Islet of Langerhans (tissue), 1 donor: ENCODE data around the gene LDLRAD4.

Experiments
- FAIRE-seq: peaks from one replicate; lab custom pipeline; 2011; peaks lifted over from hg19 to GRCh38; lab: Jason Lieb, UNC

Gene LDLRAD4

DNA sequence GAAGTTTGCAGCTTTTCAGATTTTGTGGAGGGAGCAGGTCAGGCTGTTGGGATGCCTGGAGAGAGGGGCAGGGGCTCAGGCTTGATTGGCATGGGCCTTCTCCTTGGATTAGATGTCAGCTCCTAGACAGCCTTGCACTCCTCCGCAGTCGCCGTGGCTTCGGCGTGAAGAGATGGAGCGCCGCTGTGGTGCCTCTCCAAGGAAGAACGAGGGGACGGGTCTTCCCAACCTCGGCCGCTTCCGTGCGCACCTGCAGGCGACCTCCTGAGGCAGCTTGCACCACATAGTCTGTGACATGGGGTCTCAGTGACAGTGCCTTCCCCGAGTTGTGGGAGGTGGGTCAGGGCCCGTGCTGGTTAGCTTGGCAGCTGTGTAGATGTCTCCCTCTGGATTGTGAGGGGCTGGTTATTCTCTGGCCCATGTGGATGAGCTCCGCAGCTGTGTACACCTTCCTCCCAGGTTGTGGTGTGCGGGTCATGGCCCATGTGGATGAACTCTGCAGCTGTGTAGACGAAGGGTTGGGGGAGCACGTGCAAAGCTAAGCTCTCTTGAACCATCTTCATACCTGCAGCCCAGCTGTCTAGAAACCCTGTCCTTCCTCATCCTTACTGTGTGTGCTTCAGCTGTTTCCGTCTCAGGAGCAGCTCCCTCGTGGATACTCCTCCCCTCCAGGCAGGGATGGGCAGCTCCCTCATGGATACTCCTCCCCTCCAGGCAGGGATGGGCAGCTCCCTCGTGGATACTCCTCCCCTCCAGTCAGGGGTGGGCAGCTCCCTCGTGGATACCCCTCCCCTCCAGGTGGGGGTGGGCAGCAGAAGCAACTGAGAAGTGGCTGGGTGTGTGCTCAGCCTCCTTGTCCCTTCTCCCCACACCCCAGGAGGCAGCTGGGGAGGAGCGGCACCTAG lies 170.3 kb downstream of the LDLRAD4 start:
- FAIRE-seq = no peak

- FAIRE-seq = no peak
Measured at GRCh38 chr18:13389491-13390131, 171.1 kb downstream of the LDLRAD4 start.

DNA sequence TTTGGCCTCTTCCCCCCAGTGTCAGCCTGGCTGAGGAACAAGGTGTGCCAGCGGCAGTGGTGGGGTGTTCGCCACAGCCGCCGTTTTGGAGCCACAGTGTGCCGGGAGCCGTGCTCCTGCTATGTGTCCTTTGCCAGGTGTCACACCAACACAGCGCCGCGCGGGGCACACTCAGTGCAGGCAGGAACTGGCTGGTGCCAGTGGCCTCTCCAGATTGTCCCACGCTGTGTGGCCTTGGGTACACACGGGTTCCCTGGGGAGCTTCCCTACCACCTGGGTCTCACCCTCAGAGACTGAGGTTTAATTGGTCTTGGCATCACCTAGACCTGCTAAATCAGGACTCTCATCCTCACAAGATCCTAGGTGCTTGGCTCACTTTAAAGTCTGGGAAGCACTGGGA lies 171.6 kb downstream of the LDLRAD4 start:
- FAIRE-seq = no peak

DNA sequence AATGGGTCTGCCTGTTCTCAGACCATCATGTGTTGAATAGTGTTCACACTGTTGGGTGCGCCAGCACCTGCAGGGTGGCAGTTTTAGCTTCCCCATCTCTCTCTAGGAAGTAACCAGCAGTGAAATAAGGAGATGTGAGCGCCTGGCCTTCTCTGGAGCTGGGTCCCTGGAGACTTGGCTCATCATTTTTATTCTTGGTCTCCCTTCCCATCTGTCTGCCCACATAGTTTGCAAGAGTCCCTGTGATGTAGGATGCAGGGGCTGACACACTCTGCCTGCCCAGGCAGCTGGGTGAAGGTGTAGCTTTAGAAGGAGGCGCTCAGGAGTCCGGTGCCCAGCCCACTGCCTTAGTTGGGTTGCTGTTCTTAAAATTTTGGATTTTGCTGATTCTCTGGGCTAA lies 172.2 kb downstream of the LDLRAD4 start:
- no peak for FAIRE-seq

DNA sequence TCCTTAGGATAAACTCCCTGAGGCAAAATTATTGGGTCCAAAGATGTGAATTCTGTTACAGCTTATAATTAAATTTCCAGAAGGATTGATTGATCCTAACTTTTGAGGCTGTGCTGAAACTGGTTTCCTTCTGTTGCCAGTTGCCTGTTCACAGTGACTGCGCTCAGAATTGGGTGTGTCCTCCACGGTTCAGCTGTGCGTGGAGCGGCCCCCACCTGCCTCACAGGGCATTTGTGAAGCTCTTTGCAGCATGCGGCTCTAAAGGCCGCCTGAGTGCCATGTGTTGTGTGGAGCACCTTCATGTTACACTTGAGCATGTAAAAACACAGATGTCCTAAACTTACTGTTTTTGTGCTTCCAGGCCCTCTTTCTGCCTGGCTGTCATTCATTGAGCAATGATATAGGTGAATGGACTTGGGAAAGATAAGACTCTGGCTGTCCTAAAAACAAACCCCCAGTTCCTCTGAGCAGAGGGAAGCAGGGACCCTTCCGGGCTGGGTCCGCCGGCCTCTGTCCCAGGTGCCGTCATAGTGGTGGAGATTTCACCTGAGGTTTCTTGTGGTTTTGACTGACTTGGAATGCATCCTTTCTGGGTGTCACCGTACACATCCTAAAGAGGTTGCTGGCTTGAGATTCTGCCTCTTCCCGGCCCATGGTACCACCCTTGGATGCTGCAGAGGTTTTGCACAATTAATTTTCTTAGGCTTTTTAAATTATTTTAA lies 173.6 kb downstream of the LDLRAD4 start:
- no peak for FAIRE-seq

GRCh38 chr18:13392899-13393298 lies 174.3 kb downstream of the LDLRAD4 start:
- FAIRE-seq = no peak

DNA sequence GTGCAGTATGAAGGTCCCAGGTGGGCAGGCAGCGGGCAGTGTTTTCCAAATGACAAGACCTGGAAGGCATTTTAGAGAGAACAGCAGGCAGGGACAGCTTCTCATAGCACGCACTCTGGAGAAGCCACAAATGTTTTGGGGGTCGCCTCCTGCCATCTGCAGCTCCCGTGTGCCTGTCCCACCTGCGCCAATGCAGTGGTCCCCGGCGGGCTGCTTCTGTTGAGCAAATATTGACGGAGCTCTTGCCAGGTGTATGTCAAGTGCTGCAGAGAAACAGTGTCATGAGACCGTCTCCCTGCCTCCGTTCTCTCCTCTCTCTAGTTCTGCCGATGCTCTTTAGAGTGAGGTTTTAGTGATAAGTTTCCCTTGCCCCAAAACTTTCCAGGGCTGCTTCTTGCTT lies 174.8 kb downstream of the LDLRAD4 start:
- FAIRE-seq = peak; percentile 53

DNA sequence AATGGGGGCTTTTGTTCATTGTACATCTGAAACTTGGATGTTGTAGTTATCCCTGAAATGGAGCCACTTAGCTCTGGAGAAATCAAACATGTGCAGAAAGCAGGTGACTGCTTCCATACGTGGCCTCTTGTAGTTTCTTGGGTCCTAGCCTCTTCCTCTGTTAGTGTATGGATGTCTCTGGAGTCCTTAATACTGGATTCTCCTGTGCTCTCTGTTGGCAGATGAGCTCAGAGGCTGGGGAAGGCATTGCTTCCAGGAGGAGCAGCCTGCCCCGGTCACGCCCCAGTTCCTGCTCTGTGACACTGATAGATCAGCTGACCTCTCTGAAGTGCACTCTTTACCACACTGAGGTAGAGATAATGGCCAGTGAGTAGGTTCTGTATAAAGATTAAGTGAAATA lies 176.2 kb downstream of the LDLRAD4 start:
- no peak for FAIRE-seq

- FAIRE-seq = no peak
Measured at GRCh38 chr18:13395577-13395976, 177.0 kb downstream of the LDLRAD4 start.

- FAIRE-seq = no peak
Measured at GRCh38 chr18:13397504-13398163, 179.1 kb downstream of the LDLRAD4 start.

DNA sequence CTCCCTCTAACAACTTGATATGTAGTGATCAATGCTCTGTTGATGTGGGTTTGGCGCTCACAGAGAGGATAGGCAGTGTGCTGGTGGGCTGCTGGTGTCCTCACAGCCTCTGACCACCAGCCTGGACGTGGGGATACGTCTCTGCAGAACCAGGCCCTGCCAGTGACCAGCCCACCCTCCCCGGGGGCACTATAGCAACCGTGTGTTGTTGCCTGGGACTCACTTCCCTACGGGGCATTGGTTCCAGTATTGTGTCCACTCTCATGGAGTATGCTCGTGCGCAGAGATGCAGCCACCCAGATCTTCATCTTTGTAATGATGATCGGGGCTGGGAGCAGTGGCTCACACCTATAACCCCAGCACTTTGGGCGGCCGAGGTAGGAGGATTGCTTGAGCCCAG lies 180.1 kb downstream of the LDLRAD4 start:
- no peak for FAIRE-seq

DNA sequence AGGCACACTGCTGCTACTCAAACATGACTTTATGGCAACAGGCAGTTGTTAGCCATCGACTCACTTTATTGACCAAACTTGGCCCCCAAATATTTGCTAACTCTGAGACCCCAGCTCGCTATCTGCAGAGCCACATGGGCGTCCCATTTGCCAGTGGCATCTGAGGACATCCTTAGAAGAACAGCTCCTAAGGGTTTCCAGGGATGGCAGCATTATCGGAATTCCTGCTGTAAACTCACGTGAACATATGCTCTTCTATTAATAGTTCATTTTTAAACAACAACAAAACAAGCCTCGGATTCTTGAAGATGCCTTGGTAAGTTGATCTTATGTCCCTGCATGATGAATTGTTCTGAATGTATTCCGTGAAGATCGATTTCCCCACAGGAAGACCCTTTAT lies 181.0 kb downstream of the LDLRAD4 start:
- FAIRE-seq = no peak

- no peak for FAIRE-seq
Measured at GRCh38 chr18:13400636-13401315, 182.2 kb downstream of the LDLRAD4 start.

DNA sequence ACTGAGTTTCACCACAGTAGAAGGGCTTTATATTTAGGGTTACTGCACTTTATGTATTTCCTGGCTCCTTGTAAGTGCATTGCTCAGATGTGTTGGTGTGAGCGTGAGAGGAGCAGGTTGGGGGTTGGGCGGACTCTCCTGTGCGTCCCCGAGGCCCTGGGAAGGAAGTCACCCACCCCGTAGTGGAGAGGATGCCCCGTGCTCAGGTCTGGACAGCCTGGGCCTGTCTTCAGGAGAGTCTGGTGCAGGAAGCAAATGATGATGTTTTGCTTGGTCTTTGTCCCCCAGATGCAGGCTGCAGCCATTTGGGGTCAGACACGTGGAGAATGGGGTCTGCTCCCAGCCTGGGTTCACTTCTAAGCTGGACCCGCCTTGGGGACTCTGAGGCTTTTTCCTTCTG lies 182.8 kb downstream of the LDLRAD4 start:
- FAIRE-seq = no peak

DNA sequence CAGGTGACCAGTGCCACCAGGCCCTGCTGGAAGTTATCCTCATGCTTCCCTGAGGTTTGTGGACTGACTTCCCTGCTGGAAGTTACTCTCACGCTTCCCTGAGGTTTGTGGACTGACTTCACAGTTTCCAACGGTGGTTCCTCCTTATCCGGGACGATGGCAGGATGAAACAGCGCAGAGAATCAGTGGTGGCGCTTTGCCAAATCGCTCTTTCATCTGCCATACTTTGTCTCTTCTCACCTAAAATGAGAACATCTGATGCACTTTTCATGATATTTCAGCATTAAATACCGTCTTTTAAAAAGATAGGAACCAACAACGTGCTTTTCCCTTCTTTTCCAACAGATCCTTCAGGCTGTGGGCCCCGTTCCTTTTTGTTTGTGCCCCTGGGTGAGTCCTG lies 183.3 kb downstream of the LDLRAD4 start:
- no peak for FAIRE-seq

GRCh38 chr18:13403786-13404549 lies 185.4 kb downstream of the LDLRAD4 start:
- no peak for FAIRE-seq

GRCh38 chr18:13405305-13406038 lies 186.9 kb downstream of the LDLRAD4 start:
- FAIRE-seq = no peak

DNA sequence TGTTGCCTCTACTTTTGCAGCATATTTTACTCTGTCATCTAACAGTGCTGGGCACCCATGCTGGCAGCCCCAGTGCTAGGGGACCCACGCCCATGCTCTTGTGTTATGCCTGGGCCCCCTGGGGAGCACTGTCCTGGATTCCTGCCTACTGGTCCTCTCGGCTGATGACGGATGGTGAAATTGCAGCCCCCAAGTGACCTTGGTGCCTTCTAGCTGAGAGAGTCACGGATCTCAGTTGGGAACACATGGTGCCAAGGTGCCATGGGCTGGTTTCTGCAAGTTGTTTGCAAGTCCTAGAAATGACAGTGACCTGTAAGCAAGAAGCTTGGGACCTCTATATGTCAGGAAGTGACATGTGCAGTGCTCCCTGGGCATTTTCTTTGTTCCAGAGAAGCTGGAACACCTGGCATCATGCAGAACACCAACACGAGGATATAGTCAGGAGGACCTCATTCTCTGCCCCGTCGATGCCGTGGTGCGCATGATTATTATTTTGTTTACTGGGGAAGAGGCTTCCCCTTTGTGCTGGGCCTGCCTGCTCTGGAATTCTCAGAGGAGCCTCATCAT lies 187.6 kb downstream of the LDLRAD4 start:
- no peak for FAIRE-seq

DNA sequence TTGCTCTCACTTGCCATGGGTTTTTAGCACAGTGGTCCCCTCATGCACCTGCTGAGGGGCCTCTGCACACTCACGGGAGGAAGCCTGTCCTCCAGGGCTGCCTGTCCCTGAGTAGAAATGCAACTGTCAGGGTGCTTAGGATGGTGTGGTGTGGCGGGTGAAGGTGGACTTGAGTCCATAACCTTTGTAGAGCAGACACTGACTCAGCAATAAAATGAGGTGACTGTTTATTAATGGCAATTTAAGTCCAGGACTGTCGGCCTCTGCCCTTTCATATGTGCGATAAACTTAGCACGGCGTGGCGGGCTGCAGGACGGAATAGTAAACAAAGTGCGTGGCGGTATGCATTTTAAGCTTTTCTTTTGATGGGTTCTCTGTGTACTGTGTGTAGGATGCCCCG lies 188.2 kb downstream of the LDLRAD4 start:
- FAIRE-seq = no peak

- FAIRE-seq = no peak
Measured at GRCh38 chr18:13407484-13407883, 188.9 kb downstream of the LDLRAD4 start.
